GM23248 (cell line): ENCODE data around the gene SF3B3. TPM values are rescaled to one million over a fixed set of nuclear protein-coding genes. Genes with fewer than 3 reads are reported as not detected.

Experiments
- DNase-seq: peaks from one replicate; pipeline ENCODE4 v3.0.0-alpha.2; 2015
- H2AFZ ChIP-seq: fragments of 200-600 bp; sonication (generic); 2 replicates; pipeline ENCODE4 v1.6.1; 2016; ENCODE audit warnings: antibody characterized with exemption
- H3F3A ChIP-seq: fragments of 200-600 bp; sonication (generic); 2 replicates; pipeline ENCODE4 v1.6.1; 2016; ENCODE audit warnings: mild to moderate bottlenecking, antibody characterized with exemption, mixed run types; ENCODE audit not compliant: insufficient read depth
- H3K27ac ChIP-seq: fragments of 200-600 bp; sonication (generic); 2 replicates; pipeline ENCODE4 v1.5.1; 2016; ENCODE audit warnings: mild to moderate bottlenecking
- H3K27me3 ChIP-seq: fragments of 200-600 bp; sonication (generic); replicated peaks from 2 replicates; pipeline ENCODE4 v1.6.1; 2016; ENCODE audit warnings: mild to moderate bottlenecking; ENCODE audit not compliant: insufficient read depth
- H3K36me3 ChIP-seq: fragments of 200-600 bp; sonication (generic); 2 replicates; pipeline ENCODE4 v1.6.1; 2016; ENCODE audit warnings: low read depth, mild to moderate bottlenecking
- H3K4me1 ChIP-seq: fragments of 200-600 bp; sonication (generic); 2 replicates; pipeline ENCODE4 v1.6.1; 2016; ENCODE audit warnings: mild to moderate bottlenecking; ENCODE audit not compliant: insufficient read depth
- H3K4me2 ChIP-seq: fragments of 200-600 bp; sonication (generic); one replicate; pipeline ENCODE4 v1.6.1; 2016; ENCODE audit warnings: mild to moderate bottlenecking; ENCODE audit not compliant: unreplicated experiment
- H3K4me3 ChIP-seq: fragments of 200-600 bp; sonication (generic); 2 replicates; pipeline ENCODE4 v1.5.1; 2016; ENCODE audit warnings: mild to moderate bottlenecking
- H3K79me2 ChIP-seq: fragments of 200-600 bp; sonication (generic); 2 replicates; pipeline ENCODE4 v1.6.1; 2016; ENCODE audit warnings: mild to moderate bottlenecking; ENCODE audit not compliant: insufficient read depth
- H3K9ac ChIP-seq: fragments of 200-600 bp; sonication (generic); 2 replicates; pipeline ENCODE4 v1.6.1; 2016; ENCODE audit warnings: mild to moderate bottlenecking
- H3K9me2 ChIP-seq: fragments of 200-600 bp; sonication (generic); 2 replicates; pipeline ENCODE4 v1.6.1; 2016; ENCODE audit warnings: mixed run types, mild to moderate bottlenecking, moderate library complexity; ENCODE audit not compliant: insufficient read depth
- H3K9me3 ChIP-seq: fragments of 200-600 bp; sonication (generic); one replicate; pipeline ENCODE4 v1.6.1; 2017; ENCODE audit warnings: low read depth
- H4K20me1 ChIP-seq: fragments of 200-600 bp; sonication (generic); 2 replicates; pipeline ENCODE4 v1.6.0; 2016; ENCODE audit not compliant: insufficient read depth
- EZH2 ChIP-seq: fragments of 200-600 bp; sonication (generic); IDR thresholded peaks from 2 replicates; pipeline ENCODE4 v1.6.1; 2018; ENCODE audit warnings: antibody characterized with exemption, mild to moderate bottlenecking; ENCODE audit not compliant: insufficient read depth, poor library complexity, severe bottlenecking
- EZH2phosphoT487 ChIP-seq: fragments of 200-600 bp; sonication (generic); IDR thresholded peaks from 2 replicates; pipeline ENCODE4 v1.6.1; 2018; ENCODE audit warnings: antibody characterized with exemption, moderate library complexity, mild to moderate bottlenecking, low read depth; ENCODE audit not compliant: insufficient read depth
- WGBS, 2 experiments: methylation state at CpG; one replicate each; pipeline ENCODE4 v1.1.6; 2015 to 2017; ENCODE audit warnings: low lambda C conversion rate in 2 of 2, low coverage in 1 of 2; ENCODE audit errors: missing lambda C conversion rate in 2 of 2; 5-methylcytosine and 5-hydroxymethylcytosine counted together
- in situ Hi-C: fragments of 300-500 bp; cut with MboI; formaldehyde crosslinking; loops from 2 replicates; pipeline ENCODE4 v1.15.0; 2020
- polyA plus RNA-seq: library from polyadenylated mRNA; unstranded; fragments of >200 nt; fragmentation: Nextera tagmentation; extraction: Ambion mirVana; gene quantifications from 2 replicates; pipeline ENCODE4 v1.2.1, GENCODE V29; 2016
- total RNA-seq: library from RNA; depleted of rRNA; stranded (reverse); fragments of >200 nt; shearing (Covaris generic); gene quantifications from 2 replicates; pipeline ENCODE4 v1.2.3, GENCODE V29; 2014

The SF3B3 gene
- total and polyA plus RNA-seq, 2 experiments from 2014 or later, result 166 to 185 TPM

DNA sequence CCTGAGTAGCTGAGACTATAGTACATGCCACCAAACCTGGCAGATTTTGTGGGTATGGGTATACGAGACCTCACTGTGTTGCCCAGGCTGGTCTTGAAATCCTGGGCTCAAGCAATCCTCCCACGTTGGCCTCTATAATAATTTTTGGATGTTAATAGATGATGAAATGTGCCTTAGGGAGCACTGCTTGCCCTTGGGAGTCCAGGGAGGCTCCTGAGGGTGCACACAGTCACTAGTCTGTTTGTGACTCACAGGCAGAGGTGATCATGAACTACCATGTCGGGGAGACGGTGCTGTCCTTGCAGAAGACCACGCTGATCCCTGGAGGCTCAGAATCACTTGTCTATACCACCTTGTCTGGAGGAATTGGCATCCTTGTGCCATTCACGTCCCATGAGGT lies 46.1 kb downstream of the SF3B3 start:
- H3K9me2 ChIP-seq, result no peaks in the 10 kb centered on the region
- H3K36me3 ChIP-seq, result peaks cover 71% of the 10 kb centered on the region
- no peak overlapping the region for H3K27ac ChIP-seq

DNA sequence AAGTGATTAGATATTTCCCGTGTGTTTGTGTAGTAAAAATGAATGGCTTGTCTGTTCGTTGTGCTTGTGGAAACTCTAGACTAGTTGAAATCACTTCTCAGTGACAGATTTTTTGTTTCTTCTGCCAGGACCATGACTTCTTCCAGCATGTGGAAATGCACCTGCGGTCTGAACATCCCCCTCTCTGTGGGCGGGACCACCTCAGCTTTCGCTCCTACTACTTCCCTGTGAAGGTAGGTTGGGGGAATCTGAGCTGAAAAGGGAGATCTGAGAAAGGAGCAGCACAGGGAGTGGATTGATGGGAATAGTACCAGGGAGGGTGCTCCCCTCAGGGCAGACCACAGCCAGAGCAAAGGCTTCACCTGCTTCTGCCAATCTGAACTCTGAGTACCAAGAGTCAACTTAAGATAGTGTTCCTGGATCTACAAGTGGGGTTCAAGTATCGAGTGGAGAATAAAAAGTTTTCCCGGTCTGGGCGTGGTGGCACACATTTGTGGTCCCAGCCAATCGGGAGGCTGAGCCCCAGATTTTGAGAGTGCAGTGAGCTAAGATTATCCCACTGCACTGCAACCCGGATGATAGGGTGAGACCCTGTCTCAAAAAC lies 47.5 kb downstream of the SF3B3 start:
- Histone ChIP-seq H3K36me3 (peaks cover 61% of the 10 kb centered on the region), H3K9me3 (no peaks in the 10 kb centered on the region), H3K9me2 (no peaks in the 10 kb centered on the region), H3K9ac (no peak overlapping the region), H2AFZ (no peak overlapping the region), H3K27ac (no peak overlapping the region), H3K4me1 (peaks cover 36% of the 10 kb centered on the region), H3F3A (peaks cover 67% of the 10 kb centered on the region), H4K20me1 (no peaks in the 10 kb centered on the region), H3K4me2 (no peak overlapping the region), H3K4me3 (no peak overlapping the region), H3K27me3 (no peaks in the 10 kb centered on the region), H3K79me2 (peaks cover 1% of the 10 kb centered on the region; the same call in 1 of the 2 replicates)
- 87 to 90% methylated on average over 10 of the region's 10 CpGs for WGBS, 2 experiments
- no peak for TF ChIP-seq EZH2phosphoT487
- in situ Hi-C loops, result no loop called here
- no peak for DNase-seq

More for the DNA sequence above, 46.1 kb downstream of the SF3B3 start:
- no peaks in the 10 kb centered on the region for H3K9me3 ChIP-seq
- in situ Hi-C loops, result no loop called here
- H4K20me1 ChIP-seq, result no peaks in the 10 kb centered on the region
- peaks cover 25% of the 10 kb centered on the region for H3K4me1 ChIP-seq
- TF ChIP-seq EZH2phosphoT487 (no peak), EZH2 (no peak)
- no peak overlapping the region for H3K9ac ChIP-seq
- no peak overlapping the region for H3K4me2 ChIP-seq
- DNase-seq, result no peak
- 76 to 79% methylated on average over 6 of the region's 6 CpGs for WGBS, 2 experiments
- peaks cover 14% of the 10 kb centered on the region; the same call in 1 of the 2 replicates for H3K79me2 ChIP-seq
- no peaks in the 10 kb centered on the region for H3K27me3 ChIP-seq
- peaks cover 60% of the 10 kb centered on the region for H3F3A ChIP-seq
- no peak overlapping the region for H3K4me3 ChIP-seq
- H2AFZ ChIP-seq, result no peak overlapping the region

DNA sequence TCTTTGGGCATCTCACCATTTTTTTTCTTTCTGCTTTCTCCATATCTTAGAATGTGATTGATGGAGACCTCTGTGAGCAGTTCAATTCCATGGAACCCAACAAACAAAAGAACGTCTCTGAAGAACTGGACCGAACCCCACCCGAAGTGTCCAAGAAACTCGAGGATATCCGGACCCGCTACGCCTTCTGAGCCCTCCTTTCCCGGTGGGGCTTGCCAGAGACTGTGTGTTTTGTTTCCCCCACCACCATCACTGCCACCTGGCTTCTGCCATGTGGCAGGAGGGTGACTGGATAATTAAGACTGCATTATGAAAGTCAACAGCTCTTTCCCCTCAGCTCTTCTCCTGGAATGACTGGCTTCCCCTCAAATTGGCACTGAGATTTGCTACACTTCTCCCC lies 48.0 kb downstream of the SF3B3 start:
- Histone ChIP-seq H3K9me2 (no peaks in the 10 kb centered on the region), H3K4me1 (peaks cover 42% of the 10 kb centered on the region), H3K27ac (no peak overlapping the region), H3K27me3 (no peaks in the 10 kb centered on the region), H3K9me3 (no peaks in the 10 kb centered on the region), H3F3A (peaks cover 73% of the 10 kb centered on the region), H3K79me2 (no peaks in the 10 kb centered on the region; the same call in 1 of the 2 replicates), H3K36me3 (peaks cover 56% of the 10 kb centered on the region), H4K20me1 (no peaks in the 10 kb centered on the region), H3K9ac (no peak overlapping the region), H3K4me2 (no peak overlapping the region), H2AFZ (no peak overlapping the region), H3K4me3 (no peak overlapping the region)
- TF ChIP-seq EZH2 (no peak), EZH2phosphoT487 (no peak)
- 88% methylated on average over 8 of the region's 8 CpGs for WGBS, 2 experiments
- DNase-seq, result no peak
- in situ Hi-C loops, result no loop called here

DNA sequence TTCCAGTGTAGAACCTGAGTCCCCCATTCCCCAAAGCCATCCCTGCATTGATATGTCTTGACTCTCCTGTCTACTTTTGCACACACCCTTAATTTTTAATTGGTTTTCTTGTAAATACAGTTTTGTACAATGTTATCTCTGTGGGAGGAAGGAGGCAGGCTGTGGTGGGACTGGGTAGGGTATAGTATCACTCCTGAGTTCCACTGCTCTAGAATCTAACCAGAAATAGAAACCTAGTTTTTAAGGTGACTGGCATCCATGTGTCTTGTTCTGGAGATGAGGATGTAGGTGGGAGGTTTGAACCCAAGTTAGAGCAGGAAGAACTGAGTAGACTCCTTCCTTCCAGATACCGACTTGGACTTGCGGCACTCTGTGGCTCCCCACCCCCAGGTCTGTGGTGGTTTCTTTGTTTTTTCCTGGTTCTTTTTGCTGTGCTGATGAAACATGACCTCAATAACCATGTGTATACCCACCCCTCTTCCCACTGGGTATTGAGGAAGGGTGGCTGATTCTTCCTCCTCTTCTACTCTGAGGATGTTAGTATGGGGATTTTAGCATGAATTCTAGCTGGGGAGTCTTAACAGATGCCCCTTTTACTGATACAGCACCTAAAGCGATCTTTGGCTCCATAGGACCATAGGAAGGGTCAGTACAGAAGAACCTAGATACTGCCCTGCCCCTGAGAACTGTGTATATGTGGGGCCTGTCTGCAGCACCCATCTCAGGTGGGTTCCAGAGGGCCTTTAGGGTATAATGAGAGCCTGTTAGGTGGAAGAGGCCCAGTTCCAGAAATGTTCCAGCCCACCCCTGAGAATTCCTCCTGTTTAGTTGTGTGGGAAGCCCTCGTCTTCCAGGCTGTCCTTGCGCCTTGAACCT lies 48.7 kb downstream of the SF3B3 start:
- peaks cover 49% of the 10 kb centered on the region for H3K4me1 ChIP-seq
- peaks cover 78% of the 10 kb centered on the region for H3F3A ChIP-seq
- no peaks in the 10 kb centered on the region for H3K79me2 ChIP-seq
- DNase-seq, result no peak
- in situ Hi-C loops, result no loop called here
- H3K9ac ChIP-seq, result peak overlapping the region; percentile 28; the same call in 1 of the 2 replicates
- no peaks in the 10 kb centered on the region for H3K9me2 ChIP-seq
- no peak for TF ChIP-seq EZH2
- TF ChIP-seq EZH2phosphoT487, result no peak
- H3K36me3 ChIP-seq, result peaks cover 49% of the 10 kb centered on the region
- no peaks in the 10 kb centered on the region for H4K20me1 ChIP-seq
- H3K4me3 ChIP-seq, result no peak overlapping the region
- no peaks in the 10 kb centered on the region for H3K9me3 ChIP-seq
- no peak overlapping the region for H3K4me2 ChIP-seq
- no peaks in the 10 kb centered on the region for H3K27me3 ChIP-seq
- 89 to 94% methylated on average over 5 of the region's 5 CpGs for WGBS, 2 experiments
- no peak overlapping the region for H2AFZ ChIP-seq
- H3K27ac ChIP-seq, result peak overlapping the region; percentile 51
